DOHH2 (cell line): ENCODE measurements around the gene HJV.

Source experiments
- H3F3A ChIP-seq: fragments of 200-600 bp; sonication (generic), shearing (Covaris generic); 2 replicates; pipeline ENCODE4 v1.6.0; 2016; ENCODE audit warnings: antibody characterized with exemption, mild to moderate bottlenecking; ENCODE audit not compliant: control insufficient read depth, insufficient read depth
- H3K27ac ChIP-seq: fragments of 200-600 bp; sonication (generic); 2 replicates; pipeline ENCODE4 v1.5.1; 2014; ENCODE audit warnings: low read depth, mild to moderate bottlenecking, low read length, moderate library complexity
- H3K27me3 ChIP-seq: fragments of 200-600 bp; sonication (generic); 2 replicates; pipeline ENCODE4 v1.6.1; 2014; ENCODE audit warnings: mild to moderate bottlenecking, low read length, mixed read lengths; ENCODE audit not compliant: control insufficient read depth
- H3K36me3 ChIP-seq: fragments of 200-600 bp; sonication (generic); 2 replicates; pipeline ENCODE4 v1.6.1; 2014; ENCODE audit warnings: mild to moderate bottlenecking, low read length, moderate library complexity, mixed read lengths; ENCODE audit not compliant: control insufficient read depth
- H3K4me1 ChIP-seq: fragments of 200-600 bp; sonication (generic); 2 replicates; pipeline ENCODE4 v1.6.1; 2014; ENCODE audit warnings: mild to moderate bottlenecking, low read length, mixed read lengths; ENCODE audit not compliant: control insufficient read depth
- H3K4me2 ChIP-seq: fragments of 200-600 bp; sonication (generic); 2 replicates; pipeline ENCODE4 v1.6.0; 2014; ENCODE audit warnings: mild to moderate bottlenecking, low read length, moderate library complexity
- H3K4me3 ChIP-seq: fragments of 200-600 bp; sonication (generic); 2 replicates; pipeline ENCODE4 v1.5.1; 2014; ENCODE audit warnings: mild to moderate bottlenecking, low read length, mixed read lengths
- H3K79me2 ChIP-seq: fragments of 200-600 bp; sonication (generic); 2 replicates; pipeline ENCODE4 v1.6.1; 2014; ENCODE audit warnings: mild to moderate bottlenecking, low read length, mixed read lengths; ENCODE audit not compliant: control insufficient read depth
- H3K9me2 ChIP-seq: fragments of 200-600 bp; sonication (generic); replicated peaks from 2 replicates; pipeline ENCODE4 v1.6.1; 2014; ENCODE audit warnings: mild to moderate bottlenecking, low read length, mixed read lengths; ENCODE audit not compliant: control insufficient read depth
- H3K9me3 ChIP-seq: fragments of 200-600 bp; sonication (generic); 2 replicates; pipeline ENCODE4 v1.6.1; 2014; ENCODE audit warnings: antibody characterized with exemption, low read length, mixed read lengths; ENCODE audit not compliant: control insufficient read depth, insufficient read depth
- H4K20me1 ChIP-seq: fragments of 200-600 bp; sonication (generic); 2 replicates; pipeline ENCODE4 v1.6.0; 2014; ENCODE audit warnings: low read depth, mild to moderate bottlenecking, antibody characterized with exemption, low read length, moderate library complexity; ENCODE audit not compliant: control insufficient read depth, insufficient read depth
- EZH2phosphoT487 ChIP-seq: fragments of 200-600 bp; sonication (generic); IDR thresholded peaks from 2 replicates; pipeline ENCODE4 v1.6.1; 2017; ENCODE audit warnings: borderline replicate concordance, mild to moderate bottlenecking, antibody characterized with exemption, low read length, moderate library complexity, mixed read lengths
- TF ChIP-seq, protein P1 (sequence below): fragments of 200-600 bp; sonication (generic); IDR thresholded peaks from one replicate; pipeline ENCODE4 v1.5.1; 2014; ENCODE audit warnings: antibody characterized with exemption, mild to moderate bottlenecking, low read depth, low read length; ENCODE audit not compliant: poor library complexity, severe bottlenecking

HJV gene

DNA sequence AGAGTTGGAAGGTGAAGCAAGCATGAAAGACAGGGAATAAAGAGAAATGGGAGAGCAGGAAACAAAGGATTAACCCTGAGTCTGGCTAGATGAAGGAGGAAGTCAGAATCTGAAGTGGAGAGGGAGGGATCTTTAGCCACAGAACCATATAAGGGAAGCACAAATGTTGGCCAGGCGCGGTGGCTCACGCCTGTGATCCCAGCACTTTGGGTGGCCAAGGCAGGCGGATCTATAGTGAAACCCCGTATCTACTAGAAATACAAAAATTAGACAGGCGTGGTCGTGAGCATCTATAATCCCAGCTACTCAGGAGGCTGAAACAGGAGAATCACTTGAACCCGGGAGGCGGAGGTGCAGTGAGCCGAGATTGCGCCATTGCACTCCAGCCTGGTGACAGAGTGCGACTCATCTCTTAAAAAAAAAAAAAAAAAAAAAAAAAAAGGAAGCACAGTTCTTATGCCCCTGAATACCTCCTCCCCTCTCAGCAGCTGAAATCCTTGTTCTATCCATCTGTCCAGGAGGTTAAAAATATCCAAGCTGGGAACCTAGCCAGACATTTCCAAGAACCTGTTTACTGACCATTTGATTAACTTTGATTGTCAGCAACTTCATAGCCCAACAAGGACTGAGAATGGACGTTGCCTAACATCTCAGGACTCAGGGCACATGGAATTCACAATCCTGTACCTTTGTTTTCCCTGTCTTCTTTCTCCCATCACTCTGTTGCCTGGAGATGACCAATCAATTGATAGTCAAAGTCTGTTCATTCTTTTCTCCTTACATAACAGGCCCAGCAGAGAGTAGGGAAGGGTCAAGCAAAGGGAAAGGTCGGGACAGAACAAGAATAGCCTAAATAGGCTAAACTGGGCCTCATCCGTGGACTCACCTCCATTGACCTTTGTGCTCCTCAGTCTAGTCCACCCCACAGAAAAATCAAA is 35.8 kb downstream of the HJV start:
- no peaks in the 10 kb centered on the region for H3K9me3 ChIP-seq
- no peaks in the 10 kb centered on the region for H4K20me1 ChIP-seq
- no peaks in the 10 kb centered on the region for H3K79me2 ChIP-seq
- H3K27ac ChIP-seq, result no peak overlapping the region
- no peak for TF ChIP-seq EZH2phosphoT487
- TF ChIP-seq, protein P1, sequence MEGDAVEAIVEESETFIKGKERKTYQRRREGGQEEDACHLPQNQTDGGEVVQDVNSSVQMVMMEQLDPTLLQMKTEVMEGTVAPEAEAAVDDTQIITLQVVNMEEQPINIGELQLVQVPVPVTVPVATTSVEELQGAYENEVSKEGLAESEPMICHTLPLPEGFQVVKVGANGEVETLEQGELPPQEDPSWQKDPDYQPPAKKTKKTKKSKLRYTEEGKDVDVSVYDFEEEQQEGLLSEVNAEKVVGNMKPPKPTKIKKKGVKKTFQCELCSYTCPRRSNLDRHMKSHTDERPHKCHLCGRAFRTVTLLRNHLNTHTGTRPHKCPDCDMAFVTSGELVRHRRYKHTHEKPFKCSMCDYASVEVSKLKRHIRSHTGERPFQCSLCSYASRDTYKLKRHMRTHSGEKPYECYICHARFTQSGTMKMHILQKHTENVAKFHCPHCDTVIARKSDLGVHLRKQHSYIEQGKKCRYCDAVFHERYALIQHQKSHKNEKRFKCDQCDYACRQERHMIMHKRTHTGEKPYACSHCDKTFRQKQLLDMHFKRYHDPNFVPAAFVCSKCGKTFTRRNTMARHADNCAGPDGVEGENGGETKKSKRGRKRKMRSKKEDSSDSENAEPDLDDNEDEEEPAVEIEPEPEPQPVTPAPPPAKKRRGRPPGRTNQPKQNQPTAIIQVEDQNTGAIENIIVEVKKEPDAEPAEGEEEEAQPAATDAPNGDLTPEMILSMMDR, result no peak
- H3K4me3 ChIP-seq, result no peak overlapping the region
- no peaks in the 10 kb centered on the region for H3K9me2 ChIP-seq
- H3K36me3 ChIP-seq, result no peaks in the 10 kb centered on the region
- H3F3A ChIP-seq, result peaks cover 8% of the 10 kb centered on the region
- peaks cover 51% of the 10 kb centered on the region for H3K4me1 ChIP-seq
- H3K27me3 ChIP-seq, result no peaks in the 10 kb centered on the region
- H3K4me2 ChIP-seq, result no peak overlapping the region

DNA sequence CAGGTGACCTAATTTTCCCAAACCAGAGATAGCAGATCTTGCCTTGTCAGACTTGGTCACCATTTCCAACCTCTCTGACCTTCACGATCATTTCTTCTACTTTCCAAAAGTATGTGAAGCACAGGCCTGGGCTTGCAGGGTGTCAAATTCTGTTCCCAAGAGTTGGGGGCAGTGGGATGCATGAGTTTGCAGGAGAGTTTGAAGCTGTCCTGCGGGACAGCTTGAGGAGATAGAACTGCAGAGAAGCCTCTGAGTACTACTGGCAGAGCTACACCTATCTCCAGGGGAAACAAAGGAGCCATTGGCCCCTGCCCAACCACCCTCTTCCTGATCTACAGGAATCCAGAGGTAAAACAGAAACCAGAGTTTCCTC is 36.4 kb downstream of the HJV start:
- Histone ChIP-seq H3K9me3 (no peaks in the 10 kb centered on the region), H3K9me2 (no peaks in the 10 kb centered on the region), H3K4me2 (no peak overlapping the region), H3F3A (peaks cover 8% of the 10 kb centered on the region), H3K36me3 (peaks cover 4% of the 10 kb centered on the region), H3K79me2 (no peaks in the 10 kb centered on the region), H3K27me3 (no peaks in the 10 kb centered on the region), H4K20me1 (no peaks in the 10 kb centered on the region), H3K4me3 (no peak overlapping the region), H3K4me1 (peaks cover 58% of the 10 kb centered on the region), H3K27ac (no peak overlapping the region)
- no peak for TF ChIP-seq EZH2phosphoT487
- TF ChIP-seq, protein P1, result no peak

DNA sequence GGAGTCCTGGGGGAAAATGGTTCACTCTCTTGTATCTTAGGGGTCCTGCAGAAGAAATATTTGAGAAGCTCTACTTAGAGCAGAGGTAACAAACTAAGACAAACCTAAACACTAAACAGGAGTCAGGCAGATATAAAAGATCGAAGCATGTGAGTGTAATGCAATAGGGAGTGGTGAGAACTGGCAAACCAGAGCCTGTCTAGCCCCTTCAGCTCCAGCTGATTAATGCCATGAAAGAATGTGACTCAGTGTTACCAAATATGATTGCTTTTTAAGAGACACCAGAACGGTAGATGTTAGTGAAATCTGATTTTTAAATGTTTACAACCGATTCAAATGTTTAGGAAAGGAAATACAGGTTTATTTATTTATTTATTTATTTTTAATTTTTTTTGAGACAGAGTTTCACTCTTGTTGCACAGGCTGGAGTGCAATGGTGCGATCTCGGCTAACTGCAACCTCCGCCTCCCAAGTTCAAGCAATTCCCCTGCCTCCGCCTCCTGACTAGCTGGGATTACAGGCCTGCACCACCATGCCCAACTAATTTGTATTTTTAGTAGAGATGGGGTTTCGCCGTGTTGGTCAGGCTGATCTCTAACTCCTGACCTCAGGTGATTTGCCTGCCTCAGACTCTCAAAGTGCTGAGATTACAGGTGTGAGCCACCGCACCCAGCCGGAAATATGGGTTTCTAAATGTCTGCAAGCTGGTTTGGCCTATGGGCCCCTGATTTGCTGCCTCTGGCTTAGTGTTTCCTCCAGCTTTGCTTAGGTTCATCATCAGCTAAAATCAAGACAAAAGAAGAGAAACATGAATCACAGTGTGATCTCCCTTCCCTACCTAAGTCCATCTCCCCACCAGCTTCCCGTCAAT is 37.3 kb downstream of the HJV start:
- H3K27me3 ChIP-seq, result no peaks in the 10 kb centered on the region
- H3K4me1 ChIP-seq, result peaks cover 67% of the 10 kb centered on the region
- no peaks in the 10 kb centered on the region for H3K79me2 ChIP-seq
- no peaks in the 10 kb centered on the region for H4K20me1 ChIP-seq
- no peak overlapping the region for H3K4me2 ChIP-seq
- TF ChIP-seq EZH2phosphoT487, result no peak
- TF ChIP-seq, protein P1, result no peak
- no peak overlapping the region for H3K27ac ChIP-seq
- no peak overlapping the region for H3K4me3 ChIP-seq
- peaks cover 4% of the 10 kb centered on the region for H3K36me3 ChIP-seq
- H3K9me3 ChIP-seq, result no peaks in the 10 kb centered on the region
- H3F3A ChIP-seq, result peaks cover 15% of the 10 kb centered on the region
- no peaks in the 10 kb centered on the region for H3K9me2 ChIP-seq
